Fibroblast of villous mesenchyme (primary cell): ENCODE data around the gene CLASP1. TPM values are rescaled to one million over a fixed set of nuclear protein-coding genes. Genes with fewer than 3 reads are reported as not detected.
A peak's percentile ranks its signal among the peaks of the same experiment; 100 is the strongest.

Source experiments
- DNase-seq: peaks from one replicate; pipeline ENCODE4 v3.0.0-alpha.2; 2010; ENCODE audit warnings: low read depth
- H3K4me3 ChIP-seq: 2 replicates; pipeline ENCODE4 v1.5.1; 2011; ENCODE audit warnings: low read depth, mild to moderate bottlenecking, low read length
- CTCF ChIP-seq: IDR thresholded peaks from 2 replicates; pipeline ENCODE4 v1.5.1; 2012; ENCODE audit warnings: low read depth, mild to moderate bottlenecking, low read length; ENCODE audit not compliant: insufficient read depth
- total RNA-seq: library from RNA; depleted of rRNA; stranded (reverse); fragments of >200 nt; gene quantifications from 2 replicates; pipeline ENCODE4 v1.2.3, GENCODE V29; 2012

The CLASP1 gene
- total RNA-seq, 1 donor = 58.3 TPM

- TF ChIP-seq CTCF = no peak
- no peak overlapping the region for H3K4me3 ChIP-seq
- DNase-seq = no peak
Measured at GRCh38 chr2:121608367-121608766, 40.9 kb downstream of the CLASP1 start.

GRCh38 chr2:121605820-121606733 is 43.2 kb downstream of the CLASP1 start:
- no peak for TF ChIP-seq CTCF
- no peak overlapping the region for H3K4me3 ChIP-seq
- DNase-seq = no peak

GRCh38 chr2:121603185-121603584 is 46.1 kb downstream of the CLASP1 start:
- TF ChIP-seq CTCF = no peak
- H3K4me3 ChIP-seq = no peak overlapping the region
- no peak for DNase-seq

GRCh38 chr2:121599963-121600651 is 49.2 kb downstream of the CLASP1 start:
- no peak for DNase-seq
- no peak for TF ChIP-seq CTCF
- H3K4me3 ChIP-seq = no peak overlapping the region

- TF ChIP-seq CTCF = no peak
- no peak overlapping the region for H3K4me3 ChIP-seq
- DNase-seq = no peak
Measured at GRCh38 chr2:121598087-121598486, 51.2 kb downstream of the CLASP1 start.

GRCh38 chr2:121596221-121597080 is 52.8 kb downstream of the CLASP1 start:
- peak; percentile 64 for DNase-seq
- peak overlapping the region; percentile 33 for H3K4me3 ChIP-seq
- peak; percentile 57 for TF ChIP-seq CTCF
